Uterus (tissue), 2 donors: Measurements from ENCODE around the gene RBM14.

ENCODE experiments used
- POLR2A ChIP-seq, 2 donors: fragments of 450-650 bp; IDR thresholded peaks; one replicate each; pipeline ENCODE4 v1.6.1; 2016; ENCODE audit warnings: antibody characterized with exemption in 2 of 2, mild to moderate bottlenecking in 1 of 2, moderate library complexity in 1 of 2
- TF ChIP-seq, protein P1 (sequence below), 4 experiments: fragments of 200-600 bp in 2 of 4; fragments of 450-650 bp in 2 of 4; sonication (generic) in 2 of 4; IDR thresholded peaks; one replicate each; pipeline ENCODE4 v1.5.1; 2016 to 2019; ENCODE audit warnings: antibody characterized with exemption in 4 of 4, mild to moderate bottlenecking in 2 of 4, moderate library complexity in 1 of 4

DNA sequence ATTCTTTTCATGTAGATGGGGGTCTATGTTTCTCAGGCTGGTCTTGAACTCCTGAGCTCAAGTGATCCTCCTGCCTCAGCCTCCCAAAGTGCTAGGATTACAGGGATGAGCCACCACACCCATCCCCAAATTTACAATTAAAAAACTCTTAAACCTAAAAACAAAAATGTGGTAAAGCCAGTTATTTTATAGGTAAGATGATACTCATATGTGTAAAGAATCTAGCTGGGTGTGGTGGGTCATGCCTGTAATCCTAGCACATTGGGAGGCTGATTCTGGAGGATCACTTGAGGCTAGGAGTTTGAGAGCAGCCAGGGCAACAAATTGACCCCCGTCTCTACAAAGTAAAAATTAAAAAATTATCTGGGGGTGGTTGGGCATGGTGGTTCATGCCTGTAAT, 4.0 kb upstream of the RBM14 start:
- TF ChIP-seq, protein P1, sequence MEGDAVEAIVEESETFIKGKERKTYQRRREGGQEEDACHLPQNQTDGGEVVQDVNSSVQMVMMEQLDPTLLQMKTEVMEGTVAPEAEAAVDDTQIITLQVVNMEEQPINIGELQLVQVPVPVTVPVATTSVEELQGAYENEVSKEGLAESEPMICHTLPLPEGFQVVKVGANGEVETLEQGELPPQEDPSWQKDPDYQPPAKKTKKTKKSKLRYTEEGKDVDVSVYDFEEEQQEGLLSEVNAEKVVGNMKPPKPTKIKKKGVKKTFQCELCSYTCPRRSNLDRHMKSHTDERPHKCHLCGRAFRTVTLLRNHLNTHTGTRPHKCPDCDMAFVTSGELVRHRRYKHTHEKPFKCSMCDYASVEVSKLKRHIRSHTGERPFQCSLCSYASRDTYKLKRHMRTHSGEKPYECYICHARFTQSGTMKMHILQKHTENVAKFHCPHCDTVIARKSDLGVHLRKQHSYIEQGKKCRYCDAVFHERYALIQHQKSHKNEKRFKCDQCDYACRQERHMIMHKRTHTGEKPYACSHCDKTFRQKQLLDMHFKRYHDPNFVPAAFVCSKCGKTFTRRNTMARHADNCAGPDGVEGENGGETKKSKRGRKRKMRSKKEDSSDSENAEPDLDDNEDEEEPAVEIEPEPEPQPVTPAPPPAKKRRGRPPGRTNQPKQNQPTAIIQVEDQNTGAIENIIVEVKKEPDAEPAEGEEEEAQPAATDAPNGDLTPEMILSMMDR (IDR thresholded peaks at IDR 0.05): no peak
- no peak for TF ChIP-seq POLR2A (IDR thresholded peaks at IDR 0.05)
